ENCODE results near the gene GPAT3.

GRCh38 chr4:83542225-83542624, 6.3 kb downstream of the GPAT3 start:
- TF ChIP-seq CTCF (IDR thresholded peaks at IDR 0.05; ENCODE audit: low read length) (no peak), EZH2 (IDR thresholded peaks at IDR 0.05; ENCODE audit: borderline replicate concordance, low read length) (no peak)
